Measurements from ENCODE around the gene APLP1.
"Not testable (repeated sequence)": the region's sequence is repeated elsewhere in the genome, so short reads cannot be mapped to it uniquely, and the experiment has no call there.

- not testable (repeated sequence) for TF ChIP-seq POLR2A, CTCF (IDR thresholded peaks at IDR 0.05)
These were observed 32.3 kb upstream of the APLP1 start for GRCh38 chr19:35836096-35836495.
